ENCODE results near the gene CLEC16A. TPM values are rescaled to one million over a fixed set of nuclear protein-coding genes. Genes with fewer than 3 reads are reported as not detected.
A peak's percentile ranks its signal among the peaks of the same experiment; 100 is the strongest.
"Not testable (repeated sequence)": the region's sequence is repeated elsewhere in the genome, so short reads cannot be mapped to it uniquely, and the experiment has no call there.

The CLEC16A gene
- total and polyA plus RNA-seq, 2 donors (not counting 1 experiment from before 2014, with no cell fraction given) = 21.9 to 79.5 TPM

- no peaks in the 10 kb centered on the region for H3K9me3 ChIP-seq (ENCODE audit: control extremely low read depth in 1 of 3, control insufficient read depth in 2 of 3, insufficient read depth in 1 of 3, low read length in 2 of 3)
- Mint-ChIP-seq H3K9me3 (ENCODE audit: insufficient read depth) (no peaks in the 10 kb centered on the region), H3K4me1 (peaks cover 39% of the 10 kb centered on the region), H3K4me3 (peak overlapping the region; percentile 62), H3K27ac (peak overlapping the region; percentile 86), H3K27me3 (no peaks in the 10 kb centered on the region)
- no peak overlapping the region for H3K9ac ChIP-seq (ENCODE audit: low read length)
- POLR2A ChIA-PET = interaction anchor here (0.6 to 3.6 kb wide), 4 partner anchors 15 to 290 kb away, joined by 3 to 32 read pairs (median 11); partner anchors contain the start of gene SOCS1
- no peak overlapping the region for H3K4me3 ChIP-seq (ENCODE audit: control extremely low read depth in 1 of 5, extremely low read depth in 1 of 5, insufficient read depth in 1 of 5, low read depth in 2 of 5, low read length in 4 of 5)
- H3K4me1 ChIP-seq (ENCODE audit: control insufficient read depth in 2 of 2, insufficient read depth in 2 of 2, low read length in 2 of 2) = peaks cover 23 to 27% of the 10 kb centered on the region in 2 donors
- CTCF ChIA-PET = interaction anchor here (0.6 to 11.4 kb wide), 21 partner anchors 8 to 749 kb away, joined by 3 to 142 read pairs (median 7); no protein-coding TSS in a partner anchor
- no peak for DNase-seq
- H3K79me2 ChIP-seq (ENCODE audit: control insufficient read depth, insufficient read depth, low read length) = peaks cover 42% of the 10 kb centered on the region
- no peaks in the 10 kb centered on the region for H3K27me3 ChIP-seq (replicated peaks in 1 of 4; ENCODE audit: control extremely low read depth in 1 of 4, control insufficient read depth in 3 of 4, insufficient read depth in 4 of 4, low read length in 3 of 4)
- intact Hi-C loops (cut with micrococcal nuclease) = loop anchor here (10.0 kb wide), 3 partner anchors 569 to 719 kb away; partner anchors contain the start of gene LITAF
- H3K27ac ChIP-seq (ENCODE audit: low read length in 2 of 2) = peak overlapping the region in 1 of 2 donors; percentile 28
- H3K36me3 ChIP-seq (replicated peaks in 1 of 2; ENCODE audit: control extremely low read depth in 1 of 2, control insufficient read depth in 1 of 2, extremely low read depth in 1 of 2, insufficient read depth in 2 of 2, low read length in 1 of 2) = peaks cover 0 to 78% of the 10 kb centered on the region in 2 experiments
- peak overlapping the region; percentile 57 for H3K4me2 ChIP-seq (replicated peaks; ENCODE audit: low read depth, low read length, poor library complexity, severe bottlenecking)
- TF ChIP-seq, protein P1, sequence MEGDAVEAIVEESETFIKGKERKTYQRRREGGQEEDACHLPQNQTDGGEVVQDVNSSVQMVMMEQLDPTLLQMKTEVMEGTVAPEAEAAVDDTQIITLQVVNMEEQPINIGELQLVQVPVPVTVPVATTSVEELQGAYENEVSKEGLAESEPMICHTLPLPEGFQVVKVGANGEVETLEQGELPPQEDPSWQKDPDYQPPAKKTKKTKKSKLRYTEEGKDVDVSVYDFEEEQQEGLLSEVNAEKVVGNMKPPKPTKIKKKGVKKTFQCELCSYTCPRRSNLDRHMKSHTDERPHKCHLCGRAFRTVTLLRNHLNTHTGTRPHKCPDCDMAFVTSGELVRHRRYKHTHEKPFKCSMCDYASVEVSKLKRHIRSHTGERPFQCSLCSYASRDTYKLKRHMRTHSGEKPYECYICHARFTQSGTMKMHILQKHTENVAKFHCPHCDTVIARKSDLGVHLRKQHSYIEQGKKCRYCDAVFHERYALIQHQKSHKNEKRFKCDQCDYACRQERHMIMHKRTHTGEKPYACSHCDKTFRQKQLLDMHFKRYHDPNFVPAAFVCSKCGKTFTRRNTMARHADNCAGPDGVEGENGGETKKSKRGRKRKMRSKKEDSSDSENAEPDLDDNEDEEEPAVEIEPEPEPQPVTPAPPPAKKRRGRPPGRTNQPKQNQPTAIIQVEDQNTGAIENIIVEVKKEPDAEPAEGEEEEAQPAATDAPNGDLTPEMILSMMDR (IDR thresholded peaks at IDR 0.05) = no peak
- TF ChIP-seq EZH2 (IDR thresholded peaks at IDR 0.05; ENCODE audit: borderline replicate concordance, insufficient read depth, low read depth, low read length, poor library complexity, severe bottlenecking) = no peak
- H2AFZ ChIP-seq (ENCODE audit: insufficient read depth, low read depth, low read length, poor library complexity, severe bottlenecking) = no peak overlapping the region
- peaks cover 11% of the 10 kb centered on the region for H4K20me1 ChIP-seq (ENCODE audit: control insufficient read depth, insufficient read depth, low read length, poor library complexity, severe bottlenecking)
- no peak for ATAC-seq (ENCODE audit: low read depth)
- WGBS (ENCODE audit: insufficient coverage) = 76% methylated on average over 4 of the region's 5 CpGs
Observed at GRCh38 chr16:10966129-10966528, 21.8 kb downstream of the CLEC16A start.

DNA sequence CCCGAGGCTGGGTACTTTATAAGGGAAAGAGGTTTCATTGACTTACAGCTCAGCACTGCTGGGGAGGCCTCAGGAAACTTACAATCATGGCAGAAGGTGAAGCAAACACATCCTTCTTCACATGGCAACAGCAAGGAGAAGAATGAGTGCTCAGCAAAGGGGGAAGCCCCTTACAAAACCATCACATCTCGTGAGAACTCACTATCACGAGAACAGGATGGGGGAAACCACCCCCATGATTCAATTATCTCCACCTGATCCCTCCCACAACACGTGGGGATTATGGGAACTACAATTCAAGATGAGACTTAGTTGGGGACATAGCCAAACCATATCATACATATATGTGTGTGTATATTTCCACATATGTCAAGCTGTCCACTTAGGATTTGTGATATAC, 22.2 kb downstream of the CLEC16A start:
- Mint-ChIP-seq H3K4me1 (peaks cover 39% of the 10 kb centered on the region), H3K27ac (peak overlapping the region; percentile 86), H3K4me3 (peak overlapping the region; percentile 62)
- H3K4me3 ChIP-seq (ENCODE audit: control extremely low read depth in 1 of 5, extremely low read depth in 1 of 5, insufficient read depth in 1 of 5, low read depth in 2 of 5, low read length in 4 of 5); H3K9me3 Mint-ChIP-seq (ENCODE audit: insufficient read depth); H2AFZ ChIP-seq (ENCODE audit: insufficient read depth, low read depth, low read length, poor library complexity, severe bottlenecking); H3K9ac ChIP-seq (ENCODE audit: low read length); H3K27me3 ChIP-seq (replicated peaks in 1 of 4; ENCODE audit: control extremely low read depth in 1 of 4, control insufficient read depth in 3 of 4, insufficient read depth in 4 of 4, low read length in 3 of 4); H3K27ac ChIP-seq (ENCODE audit: low read length in 2 of 2); H3K9me3 ChIP-seq (ENCODE audit: control extremely low read depth in 1 of 3, control insufficient read depth in 2 of 3, insufficient read depth in 1 of 3, low read length in 2 of 3); ATAC-seq (ENCODE audit: low read depth); H3K4me2 ChIP-seq (replicated peaks; ENCODE audit: low read depth, low read length, poor library complexity, severe bottlenecking); H3K27me3 Mint-ChIP-seq: not testable (repeated sequence)
- intact Hi-C loops (cut with micrococcal nuclease) = loop anchor here (10.0 kb wide), 3 partner anchors 568 to 718 kb away; partner anchors contain the start of gene LITAF
- CTCF ChIA-PET = interaction anchor here (0.9 to 11.4 kb wide), 12 partner anchors 9 to 565 kb away, joined by 3 to 142 read pairs (median 8); no protein-coding TSS in a partner anchor
- 70% methylated on average over 1 of the region's 4 CpGs for WGBS (ENCODE audit: insufficient coverage)
- peak; percentile 59 for DNase-seq
- peaks cover 23 to 27% of the 10 kb centered on the region in 2 donors for H3K4me1 ChIP-seq (ENCODE audit: control insufficient read depth in 2 of 2, insufficient read depth in 2 of 2, low read length in 2 of 2)
- H3K36me3 ChIP-seq (replicated peaks in 1 of 2; ENCODE audit: control extremely low read depth in 1 of 2, control insufficient read depth in 1 of 2, extremely low read depth in 1 of 2, insufficient read depth in 2 of 2, low read length in 1 of 2) = peaks cover 0 to 79% of the 10 kb centered on the region in 2 experiments
- peaks cover 12% of the 10 kb centered on the region for H4K20me1 ChIP-seq (ENCODE audit: control insufficient read depth, insufficient read depth, low read length, poor library complexity, severe bottlenecking)
- H3K79me2 ChIP-seq (ENCODE audit: control insufficient read depth, insufficient read depth, low read length) = peaks cover 43% of the 10 kb centered on the region
- POLR2A ChIA-PET = interaction anchor here (3.6 kb wide), 1 partner anchor 289 kb away, joined by 32 read pairs; the partner anchor contains the start of gene SOCS1
